Measurements from ENCODE around the gene STK10.
"Not testable (repeated sequence)": the region's sequence is repeated elsewhere in the genome, so short reads cannot be mapped to it uniquely, and the experiment has no call there.

Gene STK10

GRCh38 chr5:172165465-172165864 lies 22.6 kb downstream of the STK10 start:
- no peak for DNase-seq (ENCODE audit: low read depth in 2 of 2)

- no peak for DNase-seq (ENCODE audit: low read depth in 2 of 2)
Observed at GRCh38 chr5:172164769-172165212, 23.2 kb downstream of the STK10 start.

DNA sequence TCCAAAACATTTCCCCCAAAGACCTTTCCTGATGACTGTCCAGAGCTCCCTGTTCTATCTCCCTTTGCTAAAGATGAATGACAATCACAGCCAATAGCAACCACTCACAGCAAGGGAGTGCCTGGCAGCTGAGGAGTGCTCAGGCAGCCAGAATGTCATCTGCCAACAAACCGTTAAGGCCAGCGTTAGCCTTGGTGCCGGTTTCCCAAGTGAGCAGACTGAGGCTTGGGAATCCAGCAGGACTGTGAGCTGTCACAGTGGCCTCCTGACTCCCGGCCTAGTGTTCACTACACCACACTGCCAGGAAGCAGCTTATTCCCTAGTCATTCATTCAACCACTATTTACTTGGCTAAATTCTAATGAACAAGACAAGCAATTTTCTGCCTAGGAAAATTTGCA lies 24.7 kb downstream of the STK10 start:
- no peak for DNase-seq (ENCODE audit: low read depth in 2 of 2)

DNA sequence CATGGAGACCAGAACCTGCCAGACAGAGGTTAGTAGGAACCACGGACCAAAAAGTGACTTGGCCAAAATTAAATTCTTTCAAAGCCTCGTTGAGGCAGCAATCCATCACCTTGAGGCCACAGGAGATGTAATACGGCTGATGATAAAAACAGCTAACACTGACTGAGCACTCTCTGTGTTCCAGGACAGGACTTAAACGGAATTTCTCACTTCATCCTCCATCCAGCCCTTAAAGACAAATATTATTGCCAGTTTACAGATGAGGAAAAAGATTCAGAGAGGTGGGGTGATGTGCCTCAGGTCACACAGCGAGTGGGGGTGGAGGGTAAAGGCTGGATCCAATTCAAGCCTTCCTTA lies 25.1 kb downstream of the STK10 start:
- no peak for DNase-seq (ENCODE audit: low read depth in 2 of 2)

GRCh38 chr5:172162323-172162986 lies 25.6 kb downstream of the STK10 start:
- no peak for DNase-seq (ENCODE audit: low read depth in 2 of 2)

DNA sequence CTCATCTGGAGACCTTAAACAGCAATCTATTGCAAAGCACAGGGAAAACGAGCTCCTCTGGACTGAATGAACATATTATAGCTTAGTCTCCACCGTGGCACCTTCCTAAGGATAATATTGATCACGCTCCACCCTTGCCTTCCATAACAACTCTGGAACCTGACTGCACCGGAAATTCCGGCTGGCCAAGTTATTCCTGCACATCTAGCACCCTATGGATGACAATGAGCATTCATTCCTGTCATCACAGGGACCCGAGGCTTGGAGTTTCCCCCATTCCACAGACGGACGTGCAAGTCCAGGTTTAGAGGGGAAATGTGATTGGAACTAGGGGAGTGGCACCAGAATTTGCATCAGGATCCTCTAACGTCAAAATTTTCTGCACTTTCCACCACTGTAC lies 27.5 kb downstream of the STK10 start:
- DNase-seq (ENCODE audit: low read depth in 2 of 2), result no peak

GRCh38 chr5:172159016-172159415 lies 29.0 kb downstream of the STK10 start:
- DNase-seq (ENCODE audit: low read depth in 2 of 2), result no peak

- no peak for DNase-seq (ENCODE audit: low read depth in 2 of 2)
Observed at GRCh38 chr5:172156541-172156994, 31.5 kb downstream of the STK10 start.

DNA sequence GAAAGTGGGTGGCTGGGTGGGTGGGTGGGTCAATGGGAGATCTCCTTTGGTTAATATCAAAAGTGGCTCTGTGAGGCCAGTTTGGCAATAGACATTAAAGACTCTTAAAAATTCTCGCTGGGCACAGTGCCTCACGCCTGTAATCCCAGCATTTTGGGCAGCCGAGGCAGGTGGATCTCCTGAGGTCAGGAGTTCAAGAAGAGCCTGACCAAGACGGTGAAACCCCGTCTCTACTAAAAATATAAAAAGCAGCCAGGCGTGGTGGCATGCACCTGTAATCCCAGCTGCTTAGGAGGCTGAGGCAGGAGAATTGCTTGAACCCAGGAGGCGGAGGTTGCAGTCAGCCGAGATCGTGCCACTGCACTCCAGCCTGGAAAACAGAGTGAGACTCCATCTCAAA lies 32.9 kb downstream of the STK10 start:
- not testable (repeated sequence) for DNase-seq (ENCODE audit: low read depth in 2 of 2)

DNA sequence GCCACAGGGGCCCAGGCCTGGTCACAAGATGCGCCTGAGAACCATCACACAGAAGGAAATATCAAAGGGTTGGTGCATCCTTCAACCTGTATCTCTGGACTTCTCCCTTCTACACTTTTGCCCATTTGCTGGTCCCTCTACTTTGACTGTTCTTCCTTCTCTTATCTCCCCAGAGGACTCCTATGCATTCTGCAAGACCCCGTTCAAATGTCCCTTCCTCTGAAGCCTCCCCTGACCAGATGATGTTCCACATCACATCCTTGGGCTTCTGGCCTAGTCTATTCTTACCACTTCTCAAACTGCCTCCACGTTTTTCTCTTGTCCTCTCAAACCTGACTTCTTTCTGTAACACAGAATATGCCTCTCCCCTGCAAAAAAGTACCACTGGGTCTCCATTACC lies 34.3 kb downstream of the STK10 start:
- DNase-seq (ENCODE audit: low read depth in 2 of 2), result no peak

GRCh38 chr5:172151661-172152210 lies 36.3 kb downstream of the STK10 start:
- no peak for DNase-seq (ENCODE audit: low read depth in 2 of 2)

- DNase-seq (ENCODE audit: low read depth in 2 of 2), result no peak
Observed at GRCh38 chr5:172150514-172151425, 37.3 kb downstream of the STK10 start.

DNA sequence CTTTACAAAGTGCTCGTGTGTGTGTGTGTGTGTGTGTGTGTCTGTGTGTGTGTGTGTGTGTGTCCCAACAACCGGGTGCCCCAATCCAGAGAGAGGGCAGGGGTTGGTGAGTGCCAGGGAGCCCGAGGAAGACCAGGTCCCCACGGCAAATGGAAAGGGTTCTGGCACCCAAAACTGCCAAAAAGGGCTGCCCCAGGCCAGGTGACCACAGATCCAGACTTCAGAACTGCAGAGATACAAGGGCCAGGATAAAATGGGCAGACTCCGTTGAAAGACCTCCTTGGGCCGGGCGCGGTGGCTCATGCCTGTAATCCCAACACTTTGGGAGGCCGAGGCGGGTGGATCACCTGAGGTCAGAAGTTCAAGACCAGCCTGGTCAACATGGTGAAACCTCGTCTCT lies 38.5 kb downstream of the STK10 start:
- DNase-seq (ENCODE audit: low read depth in 2 of 2), result not testable (repeated sequence)

DNA sequence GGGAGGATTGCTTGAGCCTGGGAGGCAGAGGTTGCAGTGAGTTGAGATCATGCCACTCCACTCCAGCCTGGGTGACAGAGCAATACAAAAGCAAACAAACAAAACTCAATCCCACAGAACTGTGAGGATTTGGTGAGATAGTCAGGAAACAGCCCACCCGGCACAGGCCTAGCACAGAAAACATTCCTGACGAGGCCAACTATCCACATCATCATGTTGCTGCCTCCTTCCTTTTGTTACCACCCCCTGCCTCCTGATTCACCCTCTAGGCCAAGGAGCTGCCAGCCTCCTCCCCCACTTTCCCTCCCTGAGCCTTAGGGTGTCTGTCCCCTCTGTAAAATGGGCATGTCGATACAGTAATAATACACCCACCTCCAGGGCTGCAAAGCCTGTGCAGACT lies 39.0 kb downstream of the STK10 start:
- DNase-seq (ENCODE audit: low read depth in 2 of 2), result no peak

DNA sequence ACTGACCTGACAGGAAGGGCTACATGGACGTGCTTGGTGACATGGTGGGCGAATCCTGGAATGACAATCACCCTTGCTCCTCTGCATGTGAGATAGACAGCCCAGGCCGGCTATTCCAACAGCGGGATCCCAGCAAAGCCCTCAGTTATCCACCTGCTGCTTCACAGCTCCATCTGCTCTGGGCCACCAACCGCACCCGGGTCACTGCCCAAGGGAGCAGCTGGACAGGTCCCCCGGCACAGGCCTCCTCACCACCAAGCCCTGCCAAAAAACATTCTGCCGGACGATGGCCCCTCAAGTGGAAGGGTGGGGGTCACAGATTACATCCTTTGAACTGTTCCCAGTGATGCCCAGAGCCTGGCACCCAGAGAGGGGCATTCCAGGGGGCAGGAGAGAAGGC lies 39.6 kb downstream of the STK10 start:
- no peak for DNase-seq (ENCODE audit: low read depth in 2 of 2)

DNA sequence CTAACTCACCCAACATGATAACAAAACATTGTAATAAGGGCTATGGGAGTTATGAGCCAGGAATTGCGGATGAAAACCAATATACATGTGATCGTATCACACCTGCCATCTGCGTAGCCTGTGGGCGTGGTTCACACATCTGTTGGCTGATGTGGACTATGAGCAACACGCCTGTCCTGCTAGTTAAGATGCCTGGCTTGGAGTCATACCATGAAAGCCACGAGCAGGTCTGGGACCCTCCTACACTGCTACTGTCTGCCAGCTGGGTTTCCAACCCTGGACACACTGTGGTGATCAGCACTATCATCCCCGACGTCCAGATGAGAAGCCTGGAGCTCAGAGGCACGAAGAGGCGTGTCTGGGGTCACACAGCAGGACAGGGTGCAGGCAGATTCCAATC lies 40.2 kb downstream of the STK10 start:
- no peak for DNase-seq (ENCODE audit: low read depth in 2 of 2)

DNA sequence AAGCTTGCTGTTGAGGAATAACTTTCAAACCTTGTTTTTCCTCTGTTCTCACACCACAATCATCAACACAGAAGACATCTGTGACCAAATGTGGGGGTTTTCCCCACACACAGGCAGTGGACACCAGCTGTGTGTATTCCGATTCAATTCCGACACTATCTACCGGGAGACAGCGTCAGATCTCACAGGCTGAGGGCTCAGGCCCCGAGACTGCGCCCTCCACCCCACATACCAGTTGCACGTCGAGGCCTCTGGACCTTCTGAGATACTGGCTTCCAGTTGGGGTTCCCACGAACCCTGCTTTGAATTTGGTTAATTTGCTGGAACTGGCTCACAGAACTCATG lies 41.3 kb downstream of the STK10 start:
- DNase-seq (ENCODE audit: low read depth in 2 of 2), result no peak

- no peak for DNase-seq (ENCODE audit: low read depth in 2 of 2)
Observed at GRCh38 chr5:172145870-172146747, 41.9 kb downstream of the STK10 start.

GRCh38 chr5:172144931-172145869 lies 42.8 kb downstream of the STK10 start:
- no peak for DNase-seq (ENCODE audit: low read depth in 2 of 2)

- no peak for DNase-seq (ENCODE audit: low read depth in 2 of 2)
Observed at GRCh38 chr5:172144291-172144815, 43.7 kb downstream of the STK10 start.

- DNase-seq (ENCODE audit: low read depth in 2 of 2), result no peak
Observed at GRCh38 chr5:172143875-172144274, 44.1 kb downstream of the STK10 start.
